Activated naive CD4-positive, alpha-beta T cell treated with anti-CD3 and anti-CD28 coated beads for 36 hours (primary cell): ENCODE measurements around the gene FAHD1. TPM values are rescaled to one million over a fixed set of nuclear protein-coding genes. Genes with fewer than 3 reads are reported as not detected.

Source experiments
- CTCF ChIA-PET: fragments of 350-600 bp; sonication (Branson Sonifier 250); formaldehyde crosslinking; loops from one replicate; lab custom pipeline; 2021; ENCODE audit warnings: antibody characterized with exemption; lab: Charles Lee
- DNase-seq: peaks from one replicate; pipeline ENCODE4 v3.0.0-alpha.2; 2020
- H3K27ac Mint-ChIP-seq: one replicate; pipeline ENCODE4 v1.8.0; 2021; ENCODE audit warnings: mild to moderate bottlenecking, mixed read lengths
- H3K27me3 Mint-ChIP-seq: one replicate; pipeline ENCODE4 v1.8.0; 2021; ENCODE audit warnings: low read depth, mixed read lengths
- H3K36me3 Mint-ChIP-seq: one replicate; pipeline ENCODE4 v1.8.0; 2021; ENCODE audit warnings: low read depth, mixed read lengths
- H3K4me1 Mint-ChIP-seq: one replicate; pipeline ENCODE4 v1.8.0; 2021; ENCODE audit warnings: low read depth, mixed read lengths
- H3K4me3 Mint-ChIP-seq: one replicate; pipeline ENCODE4 v1.8.0; 2021; ENCODE audit warnings: mild to moderate bottlenecking, moderate library complexity, mixed read lengths
- H3K9me3 Mint-ChIP-seq: one replicate; pipeline ENCODE4 v1.8.0; 2021; ENCODE audit warnings: mixed read lengths
- intact Hi-C: fragments of 100-400 bp; cut with micrococcal nuclease; formaldehyde crosslinking; loops from one replicate; pipeline ENCODE4 v1.15.1; 2023
- total RNA-seq, 2 experiments: library from RNA; stranded (reverse); gene quantifications; one replicate each; pipeline ENCODE4 v1.2.3, GENCODE V29; 2021

The FAHD1 gene
- total RNA-seq, 2 experiments from 2014 or later: 6.0 to 7.3 TPM

DNA sequence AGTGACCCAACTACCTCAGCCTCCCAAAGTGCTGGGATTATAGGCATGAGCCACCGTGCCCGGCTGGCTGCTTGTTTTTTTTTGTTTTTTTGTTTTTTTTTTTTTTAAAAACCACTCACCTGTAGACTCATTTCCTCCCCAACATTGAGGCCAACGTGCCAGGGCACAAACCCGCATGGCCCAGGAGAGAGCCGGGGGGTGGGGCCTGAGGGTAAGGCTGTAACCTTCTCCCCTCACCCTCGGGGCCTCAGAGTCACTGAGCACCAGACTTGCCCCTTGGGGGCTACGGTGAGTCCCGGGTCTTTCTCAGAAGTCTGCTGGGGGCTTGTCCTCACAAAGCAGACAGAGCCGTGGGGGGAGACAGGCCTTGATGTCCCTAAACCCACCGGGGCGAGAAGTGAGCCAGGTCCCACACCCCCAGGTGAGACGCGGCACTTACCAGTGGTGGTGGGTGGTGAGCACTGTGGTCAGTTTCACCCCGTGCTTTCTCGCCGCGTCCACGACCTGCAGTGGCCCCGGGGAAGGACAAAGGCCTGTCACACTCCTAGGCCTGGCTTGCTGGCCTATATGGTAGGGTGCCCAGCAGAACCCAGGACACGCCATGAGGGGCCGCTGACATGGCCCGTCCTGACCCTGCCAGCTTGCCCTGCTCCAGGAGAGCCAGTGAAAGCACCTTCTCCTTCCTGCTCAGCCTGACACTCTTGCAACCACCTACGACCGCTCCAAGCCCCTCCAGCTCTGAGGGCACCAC, 5.0 kb upstream of the FAHD1 start:
- H3K27ac Mint-ChIP-seq: no peak overlapping the region
- H3K36me3 Mint-ChIP-seq: peaks cover 2% of the 10 kb centered on the region
- H3K4me1 Mint-ChIP-seq: peaks cover 20% of the 10 kb centered on the region
- H3K9me3 Mint-ChIP-seq: no peaks in the 10 kb centered on the region
- no peak for DNase-seq
- intact Hi-C loops: no loop called here
- CTCF ChIA-PET: no interaction called here
- no peak overlapping the region for H3K4me3 Mint-ChIP-seq
- no peaks in the 10 kb centered on the region for H3K27me3 Mint-ChIP-seq

DNA sequence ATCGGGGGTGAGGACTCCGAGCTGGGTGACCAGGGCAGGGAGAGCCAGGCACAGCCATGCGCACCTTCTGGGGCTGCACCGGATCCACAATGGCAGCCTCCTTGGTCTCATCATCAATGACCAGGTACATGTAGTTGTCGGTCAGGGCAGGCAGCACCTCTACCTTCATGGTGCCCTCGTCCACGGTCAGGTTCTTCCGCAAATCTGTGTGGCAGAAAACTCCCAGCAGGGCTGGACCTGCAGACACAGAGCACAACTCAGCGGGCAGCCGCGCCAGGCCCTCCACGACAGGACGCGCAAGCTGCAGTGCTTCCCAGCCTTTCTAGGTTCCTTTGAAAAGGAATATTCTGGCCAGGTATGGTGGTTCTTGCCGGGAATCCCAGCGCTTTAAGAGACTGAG, 4.2 kb upstream of the FAHD1 start:
- CTCF ChIA-PET: no interaction called here
- intact Hi-C loops: no loop called here
- no peaks in the 10 kb centered on the region for H3K27me3 Mint-ChIP-seq
- H3K9me3 Mint-ChIP-seq: no peaks in the 10 kb centered on the region
- peaks cover 3% of the 10 kb centered on the region for H3K36me3 Mint-ChIP-seq
- H3K4me1 Mint-ChIP-seq: peaks cover 24% of the 10 kb centered on the region
- H3K27ac Mint-ChIP-seq: no peak overlapping the region
- DNase-seq: no peak
- no peak overlapping the region for H3K4me3 Mint-ChIP-seq

DNA sequence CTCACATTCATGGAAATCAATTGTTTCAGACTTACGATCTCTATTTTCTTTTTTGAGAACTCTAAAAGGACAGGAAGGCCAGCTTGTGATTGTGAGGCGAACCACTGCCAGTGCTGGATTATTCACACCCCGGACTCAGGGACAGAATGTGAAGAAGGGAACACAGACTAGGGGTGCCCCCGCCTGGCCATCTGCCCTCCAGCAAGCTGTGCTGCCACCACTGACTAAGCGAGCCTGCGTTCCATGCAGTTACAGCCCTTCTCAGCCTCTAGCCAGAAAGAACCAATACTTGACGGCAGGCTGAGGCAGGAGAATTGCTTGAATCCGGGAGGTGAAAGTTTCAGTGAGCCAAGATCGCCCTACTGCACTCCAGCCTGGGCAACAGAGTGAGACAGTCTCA, 3.2 kb upstream of the FAHD1 start:
- Mint-ChIP-seq H3K27me3 (no peaks in the 10 kb centered on the region), H3K36me3 (peaks cover 3% of the 10 kb centered on the region), H3K4me1 (peaks cover 32% of the 10 kb centered on the region), H3K9me3 (no peaks in the 10 kb centered on the region), H3K4me3 (no peak overlapping the region), H3K27ac (no peak overlapping the region)
- DNase-seq: peak; percentile 21
- intact Hi-C loops: no loop called here
- CTCF ChIA-PET: no interaction called here

DNA sequence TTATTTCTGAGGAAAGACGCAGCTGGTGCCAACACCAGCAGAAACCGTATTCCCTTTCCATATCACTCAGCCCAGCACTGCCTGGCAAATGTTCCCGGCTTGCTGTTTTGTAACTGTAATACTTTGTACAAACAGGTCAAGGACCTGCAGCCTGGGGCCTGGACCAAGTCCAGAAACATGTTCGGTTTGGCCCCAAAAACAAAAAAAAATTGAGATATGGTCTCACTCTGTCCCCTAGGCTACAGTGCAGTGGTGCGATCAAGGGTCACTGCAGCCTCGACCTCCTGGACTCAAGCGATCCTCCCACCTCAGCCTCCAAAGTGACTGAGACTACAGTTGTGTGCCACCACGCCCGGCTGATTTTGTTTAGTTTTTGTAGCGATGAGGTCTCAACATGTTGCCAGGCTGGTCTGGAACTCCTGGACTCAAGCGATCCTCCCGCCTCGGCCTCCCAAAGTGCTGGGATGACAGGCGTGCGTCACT, 1.6 kb upstream of the FAHD1 start:
- no peak for DNase-seq
- peak overlapping the region; percentile 74 for H3K4me3 Mint-ChIP-seq
- H3K27me3 Mint-ChIP-seq: no peaks in the 10 kb centered on the region
- H3K4me1 Mint-ChIP-seq: peaks cover 48% of the 10 kb centered on the region
- H3K9me3 Mint-ChIP-seq: no peaks in the 10 kb centered on the region
- no peak overlapping the region for H3K27ac Mint-ChIP-seq
- CTCF ChIA-PET: interaction anchor here (0.6 to 1.6 kb wide), 3 partner anchors 34 to 1119 kb away, joined by 3 to 5 read pairs (median 3); partner anchors contain the start of genes NUBP2 and SPSB3
- intact Hi-C loops: no loop called here
- H3K36me3 Mint-ChIP-seq: peaks cover 1% of the 10 kb centered on the region

DNA sequence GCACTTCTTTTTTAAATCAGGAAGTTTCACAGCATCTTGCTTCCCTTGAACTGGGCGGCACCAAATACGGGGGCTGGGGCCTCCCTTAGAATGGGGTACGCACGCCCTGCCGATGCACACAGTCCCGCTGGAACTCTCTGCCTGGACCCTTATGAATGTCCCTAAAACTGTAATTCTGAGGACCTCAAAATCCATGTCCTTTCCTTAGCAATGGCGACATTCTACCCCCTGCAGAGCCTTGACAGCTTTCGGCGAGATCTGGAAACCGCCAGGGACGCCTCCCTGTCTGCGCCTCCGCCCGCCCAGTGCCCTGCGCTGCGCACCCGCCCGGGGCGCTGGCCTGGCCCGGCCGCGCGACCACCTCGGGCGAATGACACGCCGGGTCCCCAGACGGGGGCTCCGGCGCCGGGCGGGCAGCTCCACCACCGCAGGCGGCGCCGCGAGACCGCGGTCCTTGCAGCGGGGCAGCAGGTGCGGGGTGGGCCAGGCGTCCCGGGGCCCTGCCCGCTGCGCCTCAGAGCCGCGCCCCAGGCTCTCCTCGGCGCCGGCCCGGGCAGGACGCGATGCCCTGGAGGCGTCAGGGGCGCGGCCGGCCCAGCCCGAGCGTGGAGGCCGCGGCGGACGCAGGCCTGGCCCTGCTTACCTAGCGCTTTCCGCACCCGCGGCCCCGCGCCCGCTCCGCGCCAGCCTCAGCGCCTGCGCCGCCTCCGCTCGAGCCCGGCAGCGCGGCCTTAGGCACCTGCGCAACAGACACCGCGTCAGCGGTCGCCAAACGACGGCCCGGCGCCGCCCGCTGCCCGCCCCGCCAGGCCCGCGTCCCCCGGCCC, 929 bp upstream of the FAHD1 start:
- CTCF ChIA-PET: interaction anchor here (0.6 to 1.6 kb wide), 3 partner anchors 18 to 43 kb away, joined by 3 to 5 read pairs (median 3); partner anchors contain the start of genes NUBP2 and SPSB3
- H3K9me3 Mint-ChIP-seq: no peaks in the 10 kb centered on the region
- peaks cover 50% of the 10 kb centered on the region for H3K4me1 Mint-ChIP-seq

DNA sequence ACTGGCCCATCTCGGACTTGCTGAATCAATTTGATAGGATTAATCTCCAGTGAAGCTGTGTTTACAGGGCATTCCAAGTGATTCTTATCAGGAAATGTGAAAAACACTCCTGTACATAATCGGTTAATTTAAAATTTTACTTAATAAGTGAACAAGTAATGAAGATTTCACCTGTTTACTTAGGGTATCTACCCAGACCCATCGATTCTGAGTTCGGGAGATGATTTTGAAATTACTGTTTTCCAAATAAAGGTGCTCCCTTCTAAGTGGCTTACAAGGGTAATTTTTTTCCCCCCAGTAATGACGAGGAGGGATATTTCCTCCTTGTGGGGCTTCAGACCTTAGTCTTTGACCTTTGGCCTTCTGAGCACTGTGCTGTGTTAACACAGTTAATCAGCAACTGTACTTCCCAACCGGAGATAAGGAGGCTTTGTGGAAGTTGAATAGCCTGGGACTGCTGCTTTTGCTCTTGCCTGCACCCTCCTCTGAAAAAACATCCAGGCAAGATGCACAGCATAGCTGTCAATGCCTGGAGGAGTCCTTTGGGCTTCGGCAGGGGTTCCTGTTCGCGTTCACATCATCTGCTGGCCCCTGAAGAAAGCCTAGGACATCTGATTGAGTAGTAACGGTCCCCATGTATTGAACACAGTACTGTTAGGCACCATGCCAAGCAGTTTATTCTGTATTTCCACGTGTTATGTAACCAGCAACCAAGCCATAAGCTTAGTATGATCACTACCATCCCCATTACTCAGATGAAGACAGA, 1.8 kb downstream of the FAHD1 start:
- Mint-ChIP-seq H3K4me3 (peak overlapping the region; percentile 91), H3K36me3 (peaks cover 1% of the 10 kb centered on the region), H3K27ac (no peak overlapping the region), H3K9me3 (no peaks in the 10 kb centered on the region), H3K27me3 (no peaks in the 10 kb centered on the region), H3K4me1 (peaks cover 50% of the 10 kb centered on the region)
- DNase-seq: no peak
- CTCF ChIA-PET: no interaction called here
- intact Hi-C loops: no loop called here

More for the DNA sequence above, 929 bp upstream of the FAHD1 start:
- Mint-ChIP-seq H3K27me3 (no peaks in the 10 kb centered on the region), H3K36me3 (peaks cover 1% of the 10 kb centered on the region), H3K27ac (no peak overlapping the region), H3K4me3 (peak overlapping the region; percentile 74)
- intact Hi-C loops: loop anchor here (1.0 to 2.0 kb wide), 2 partner anchors 29 to 53 kb away; partner anchors contain the start of genes EME2 and MRPS34
- DNase-seq: peak; percentile 66

DNA sequence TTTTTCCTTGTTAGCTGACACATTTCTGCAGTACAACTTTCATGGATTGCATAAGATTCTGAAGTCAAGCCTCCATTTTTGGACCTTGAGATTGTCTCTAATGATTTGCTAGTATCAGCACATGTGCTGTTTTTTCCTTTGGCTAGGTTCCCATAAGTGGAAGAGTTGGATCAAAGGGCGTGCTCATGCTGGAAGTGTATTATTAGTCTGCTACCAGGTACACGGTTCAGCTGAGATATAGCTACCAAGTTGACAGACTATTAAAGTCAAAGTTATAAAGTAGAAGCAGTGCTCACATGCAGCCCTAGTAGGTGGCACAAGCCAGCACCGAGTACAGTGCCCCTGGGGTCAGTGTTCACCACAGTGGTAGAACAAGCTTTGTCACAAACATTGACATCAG, 3.2 kb downstream of the FAHD1 start:
- intact Hi-C loops: no loop called here
- no peak overlapping the region for H3K4me3 Mint-ChIP-seq
- DNase-seq: no peak
- H3K27ac Mint-ChIP-seq: no peak overlapping the region
- peaks cover 39% of the 10 kb centered on the region for H3K4me1 Mint-ChIP-seq
- H3K36me3 Mint-ChIP-seq: peaks cover 1% of the 10 kb centered on the region
- no peaks in the 10 kb centered on the region for H3K9me3 Mint-ChIP-seq
- CTCF ChIA-PET: no interaction called here
- no peaks in the 10 kb centered on the region for H3K27me3 Mint-ChIP-seq

DNA sequence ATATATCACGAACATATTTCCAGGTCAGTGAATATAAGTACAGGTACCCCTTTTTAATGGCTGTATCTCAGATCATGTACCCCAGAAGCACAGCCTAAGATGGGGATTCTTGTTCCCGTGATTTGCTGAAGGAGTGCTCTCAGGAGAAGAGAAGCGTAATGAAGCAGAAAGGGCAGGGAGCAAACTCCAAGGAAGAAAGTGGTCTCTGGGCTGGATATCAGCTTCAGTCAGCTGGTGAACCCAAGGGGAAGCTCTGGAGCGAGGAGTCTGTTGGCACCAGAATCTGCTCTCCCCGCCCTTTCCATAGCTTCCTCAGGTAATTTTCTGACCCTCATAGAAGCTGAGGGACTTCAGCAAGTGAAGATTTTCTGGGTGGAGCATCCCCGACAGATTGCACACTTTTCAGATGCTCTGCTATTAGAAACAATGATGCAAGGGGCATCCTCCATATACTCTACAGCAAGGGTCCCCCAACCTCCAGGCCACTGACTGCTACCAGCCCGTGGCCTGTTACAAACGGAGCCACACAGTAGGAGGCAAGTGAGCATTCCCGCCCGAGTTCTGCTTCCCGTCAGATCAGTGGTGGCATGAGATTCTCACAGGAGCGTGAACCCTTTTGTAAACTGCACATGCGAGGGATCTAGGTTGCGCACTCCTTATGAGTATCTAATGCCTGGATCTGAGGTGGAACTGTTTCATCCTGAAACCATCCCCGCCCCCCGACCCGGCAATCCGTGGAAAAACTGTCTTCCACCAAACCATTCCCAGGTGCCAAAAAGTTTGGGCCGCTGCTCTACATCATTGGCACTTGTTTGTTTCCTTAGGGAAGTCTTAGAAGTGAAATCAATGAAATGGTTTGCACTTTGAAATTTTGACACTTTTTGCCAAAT, 4.4 kb downstream of the FAHD1 start:
- CTCF ChIA-PET: interaction anchor here (0.6 kb wide), 1 partner anchor 1444 kb away, joined by 6 read pairs; no protein-coding TSS in a partner anchor
- no peak overlapping the region for H3K4me3 Mint-ChIP-seq
- H3K27ac Mint-ChIP-seq: no peak overlapping the region
- no peaks in the 10 kb centered on the region for H3K9me3 Mint-ChIP-seq
- no peaks in the 10 kb centered on the region for H3K27me3 Mint-ChIP-seq
- intact Hi-C loops: no loop called here
- H3K4me1 Mint-ChIP-seq: peaks cover 32% of the 10 kb centered on the region
- H3K36me3 Mint-ChIP-seq: peaks cover 1% of the 10 kb centered on the region
- DNase-seq: no peak

DNA sequence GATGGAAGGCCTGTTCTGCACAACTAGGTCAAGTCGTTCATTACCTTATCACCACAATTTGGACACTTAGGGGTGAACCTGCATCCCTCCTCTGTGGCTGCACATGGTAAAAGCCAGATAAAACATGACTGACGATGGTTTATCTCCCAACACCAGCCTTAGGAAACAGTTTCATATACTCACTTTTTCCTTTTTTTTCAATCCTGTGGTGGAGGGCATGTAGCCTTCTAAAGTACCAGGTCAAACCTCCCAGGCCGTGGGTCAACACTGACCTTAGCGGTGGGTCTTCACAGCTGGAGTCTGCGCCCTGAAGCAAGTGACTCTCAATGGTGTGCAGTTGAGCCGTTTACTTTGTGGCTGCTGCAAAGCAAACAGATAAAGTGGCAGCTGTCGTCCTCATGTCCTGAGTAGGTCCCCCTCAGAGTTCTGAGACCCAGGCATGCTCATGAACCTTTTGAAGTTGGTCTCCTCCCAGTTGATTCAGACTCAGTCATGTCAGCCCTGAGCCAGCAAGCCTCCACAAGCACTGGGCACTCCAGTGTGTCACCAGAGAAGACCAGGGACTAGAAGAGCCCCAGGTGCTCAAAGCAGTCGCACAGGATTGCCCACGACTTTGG, 5.9 kb downstream of the FAHD1 start:
- Mint-ChIP-seq H3K27me3 (no peaks in the 10 kb centered on the region), H3K9me3 (no peaks in the 10 kb centered on the region), H3K4me3 (no peak overlapping the region), H3K27ac (no peak overlapping the region), H3K4me1 (peaks cover 27% of the 10 kb centered on the region), H3K36me3 (no peaks in the 10 kb centered on the region)
- intact Hi-C loops: no loop called here
- DNase-seq: no peak
- CTCF ChIA-PET: interaction anchor here (0.6 kb wide), 1 partner anchor 61 kb away, joined by 3 read pairs; the partner anchor contains the start of gene NME3

DNA sequence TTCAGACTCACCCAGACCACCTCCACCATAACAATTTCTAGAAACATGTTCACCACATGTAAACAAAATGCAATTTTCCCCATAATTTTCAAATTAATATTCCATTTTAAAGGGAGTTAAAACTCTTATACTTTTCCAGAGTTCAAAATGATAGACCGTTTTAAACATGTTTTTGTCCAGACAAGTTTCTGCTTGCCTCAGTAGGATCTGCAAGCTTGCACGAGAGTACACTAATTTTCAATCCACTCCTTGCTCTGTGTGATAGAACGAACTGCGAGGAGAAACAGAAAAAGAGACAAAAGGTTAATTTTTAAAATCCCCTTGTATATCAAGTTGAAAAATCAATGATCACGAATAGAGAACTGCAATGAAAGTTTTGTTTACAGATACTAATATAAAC, 7.1 kb downstream of the FAHD1 start:
- Mint-ChIP-seq H3K9me3 (no peaks in the 10 kb centered on the region), H3K4me1 (peaks cover 17% of the 10 kb centered on the region), H3K36me3 (no peaks in the 10 kb centered on the region), H3K27ac (no peak overlapping the region), H3K4me3 (no peak overlapping the region), H3K27me3 (no peaks in the 10 kb centered on the region)
- intact Hi-C loops: no loop called here
- no peak for DNase-seq
- CTCF ChIA-PET: no interaction called here

DNA sequence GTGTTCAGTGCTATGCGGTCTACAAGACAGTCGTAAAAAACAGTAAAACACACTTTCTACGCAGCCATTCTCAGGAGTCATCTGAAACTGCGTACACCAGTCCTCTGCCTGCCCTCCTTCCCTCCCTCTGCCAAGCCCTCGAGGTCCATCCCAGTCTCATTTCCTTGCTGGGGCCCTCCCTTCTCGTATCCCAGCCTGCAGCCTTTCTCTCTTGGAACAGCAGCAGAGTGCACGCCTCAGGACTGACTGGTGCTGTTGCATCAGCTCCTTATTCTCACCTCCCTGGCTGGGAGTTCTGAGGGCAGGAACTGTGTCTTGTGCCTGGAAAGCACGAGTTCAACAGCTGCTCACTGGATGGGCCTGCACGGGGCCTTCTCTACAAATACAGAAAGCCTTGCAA, 12.5 kb downstream of the FAHD1 start:
- CTCF ChIA-PET: interaction anchor here (0.9 kb wide), 1 partner anchor 26 kb away, joined by 7 read pairs; no protein-coding TSS in a partner anchor
- Mint-ChIP-seq H3K27ac (no peak overlapping the region), H3K4me3 (no peak overlapping the region), H3K27me3 (no peaks in the 10 kb centered on the region), H3K36me3 (no peaks in the 10 kb centered on the region), H3K4me1 (no peaks in the 10 kb centered on the region), H3K9me3 (no peaks in the 10 kb centered on the region)
- no peak for DNase-seq
- intact Hi-C loops: no loop called here
